Activated CD8-positive, alpha-beta memory T cell treated with anti-CD3 and anti-CD28 coated beads, Interleukin-2, amount 50 U/mL, for 24 hours (primary cell): ENCODE results near the gene PARP9.
"Not testable (repeated sequence)": the region's sequence is repeated elsewhere in the genome, so short reads cannot be mapped to it uniquely, and the experiment has no call there.

Source experiments
- DNase-seq: peaks from one replicate; pipeline ENCODE4 v3.0.0-alpha.2; 2020; ENCODE audit errors: extremely low read depth

PARP9 gene

GRCh38 chr3:122520861-122521260 lies 43.2 kb downstream of the PARP9 start:
- no peak for DNase-seq

- no peak for DNase-seq
Observed at GRCh38 chr3:122519693-122520092, 44.4 kb downstream of the PARP9 start.

- DNase-seq = no peak
Observed at GRCh38 chr3:122516846-122517360, 47.2 kb downstream of the PARP9 start.

- no peak for DNase-seq
Observed at GRCh38 chr3:122515870-122516269, 48.2 kb downstream of the PARP9 start.

GRCh38 chr3:122515020-122515468 lies 49.1 kb downstream of the PARP9 start:
- no peak for DNase-seq

GRCh38 chr3:122514123-122515019 lies 49.7 kb downstream of the PARP9 start, which contains the start of gene KPNA1:
KPNA1 (minus strand) TSS chr3:122514939; CDS start chr3:122496565, 18,374 bp downstream.
- DNase-seq = peak; percentile 51

GRCh38 chr3:122513386-122514122 lies 50.5 kb downstream of the PARP9 start:
- DNase-seq = no peak

- no peak for DNase-seq
Observed at GRCh38 chr3:122512284-122512683, 51.8 kb downstream of the PARP9 start.

GRCh38 chr3:122510878-122511535 lies 53.1 kb downstream of the PARP9 start:
- no peak for DNase-seq

GRCh38 chr3:122508944-122509343 lies 55.2 kb downstream of the PARP9 start:
- DNase-seq = not testable (repeated sequence)

GRCh38 chr3:122508135-122508914 lies 55.8 kb downstream of the PARP9 start:
- no peak for DNase-seq

- no peak for DNase-seq
Observed at GRCh38 chr3:122506450-122506849, 57.6 kb downstream of the PARP9 start.

GRCh38 chr3:122505676-122506075 lies 58.4 kb downstream of the PARP9 start:
- DNase-seq = no peak

- DNase-seq = no peak
Observed at GRCh38 chr3:122502941-122503340, 61.2 kb downstream of the PARP9 start.

- no peak for DNase-seq
Observed at GRCh38 chr3:122502139-122502538, 62.0 kb downstream of the PARP9 start.

GRCh38 chr3:122500964-122501363 lies 63.1 kb downstream of the PARP9 start:
- DNase-seq = not testable (repeated sequence)

- DNase-seq = no peak
Observed at GRCh38 chr3:122498152-122498551, 65.9 kb downstream of the PARP9 start.

GRCh38 chr3:122497425-122497824 lies 66.7 kb downstream of the PARP9 start:
- DNase-seq = no peak

- no peak for DNase-seq
Observed at GRCh38 chr3:122496508-122496907, 67.6 kb downstream of the PARP9 start.

- no peak for DNase-seq
Observed at GRCh38 chr3:122493296-122493695, 70.8 kb downstream of the PARP9 start.
